HepG2 (cell line): ENCODE measurements around the gene BLOC1S4. TPM values are rescaled to one million over a fixed set of nuclear protein-coding genes. Genes with fewer than 3 reads are reported as not detected.

Experiments used
- BRCA1 ChIP-seq: sonication (generic); formaldehyde crosslinking; IDR thresholded peaks from 2 replicates; pipeline ENCODE4 v1.4.0; 2020; ENCODE audit warnings: missing genetic modification reagents
- JUND ChIP-seq: sonication (generic); formaldehyde crosslinking; IDR thresholded peaks from 2 replicates; pipeline ENCODE4 v1.8.0; 2022; ENCODE audit warnings: mild to moderate bottlenecking, missing genetic modification reagents
- RFX3 ChIP-seq: IDR thresholded peaks from 2 replicates; pipeline ENCODE4 v1.6.1; 2016; ENCODE audit warnings: missing biosample characterization, missing genetic modification reagents
- polyA plus RNA-seq, 8 experiments: library from polyadenylated mRNA; depleted of rRNA in 3 of 8; stranded (reverse) in 7 of 8; unstranded in 1 of 8; fragments of >200 nt; fragmentation: Illumina TruSeq in 4 of 8; extraction: Trizol in 4 of 8; gene quantifications; 2 replicates each; pipeline versions ENCODE4 v1.2.1 to v1.2.3, GENCODE V29; 2011 to 2016; ENCODE audit warnings: low read depth in 4 of 8, missing spikeins in 1 of 8, mixed read lengths in 1 of 8; ENCODE audit not compliant: insufficient read depth in 1 of 8
- total RNA-seq, 5 experiments: library from RNA; depleted of rRNA; stranded (reverse); fragments of >200 nt; fragmentation: Illumina TruSeq; extraction: Trizol; gene quantifications; 2 replicates each; pipeline ENCODE4 v1.2.3, GENCODE V29; 2016; ENCODE audit warnings: low read depth in 1 of 5
- TF ChIP-seq, protein P1 (sequence below): sonication (generic); formaldehyde crosslinking; IDR thresholded peaks from 2 replicates; pipeline ENCODE4 v1.4.0; 2020; ENCODE audit warnings: missing genetic modification reagents
- TF ChIP-seq, protein P2 (sequence below), 2 experiments: fragments of 450-650 bp in 1 of 2; sonication (generic) in 1 of 2; formaldehyde crosslinking; IDR thresholded peaks; 2 replicates each; pipeline versions ENCODE4 v1.5.0 to v1.8.0; 2020 to 2022; ENCODE audit warnings: mild to moderate bottlenecking in 1 of 2, missing genetic modification reagents in 1 of 2
- TF ChIP-seq, protein P3 (sequence below): sonication (generic); formaldehyde crosslinking; IDR thresholded peaks from 2 replicates; pipeline ENCODE4 v1.4.0; 2020; ENCODE audit warnings: missing genetic modification reagents
- TF ChIP-seq, protein P4 (sequence below): sonication (generic); formaldehyde crosslinking; conservative IDR thresholded peaks from 2 replicates; pipeline ENCODE4 v1.4.0; 2020; ENCODE audit warnings: mild to moderate bottlenecking, missing genetic modification reagents, moderate library complexity

Gene BLOC1S4
- total and polyA plus RNA-seq, 2 of the 13 experiments (the other 11 are each of a cell fraction or from before 2014, with no cell fraction given) = 15.5 to 20.9 TPM

DNA sequence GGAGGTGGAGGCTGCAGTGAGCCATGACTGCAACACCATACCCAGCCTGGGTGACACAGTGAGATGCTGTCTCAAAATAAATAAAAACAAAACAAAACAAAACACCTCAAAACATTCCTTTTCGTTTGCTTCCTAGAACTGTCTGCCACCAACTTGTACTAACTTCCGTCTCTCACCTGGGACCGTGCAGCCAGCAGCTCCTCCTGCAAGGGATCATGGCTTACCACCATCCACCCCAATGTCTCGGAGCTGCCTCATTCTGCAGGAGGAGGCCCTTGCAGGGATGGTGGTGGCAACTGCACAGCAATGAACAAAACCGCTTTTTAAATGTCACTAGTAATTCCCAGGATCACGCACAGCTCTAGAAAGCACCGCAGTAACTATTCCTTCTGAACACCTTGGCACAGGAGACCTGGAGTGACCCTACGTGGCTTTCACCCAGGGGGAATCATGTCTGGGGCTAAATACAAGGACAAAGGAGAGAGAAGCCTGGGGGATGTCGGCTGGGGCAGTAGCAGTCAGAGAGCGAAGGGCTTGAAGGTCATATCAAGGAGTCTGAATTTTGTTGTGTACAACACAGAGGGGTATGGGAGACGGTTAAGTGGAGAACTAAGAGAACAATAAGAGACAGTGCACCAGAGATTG lies 49.1 kb downstream of the BLOC1S4 start (continued):
- TF ChIP-seq, protein P1, sequence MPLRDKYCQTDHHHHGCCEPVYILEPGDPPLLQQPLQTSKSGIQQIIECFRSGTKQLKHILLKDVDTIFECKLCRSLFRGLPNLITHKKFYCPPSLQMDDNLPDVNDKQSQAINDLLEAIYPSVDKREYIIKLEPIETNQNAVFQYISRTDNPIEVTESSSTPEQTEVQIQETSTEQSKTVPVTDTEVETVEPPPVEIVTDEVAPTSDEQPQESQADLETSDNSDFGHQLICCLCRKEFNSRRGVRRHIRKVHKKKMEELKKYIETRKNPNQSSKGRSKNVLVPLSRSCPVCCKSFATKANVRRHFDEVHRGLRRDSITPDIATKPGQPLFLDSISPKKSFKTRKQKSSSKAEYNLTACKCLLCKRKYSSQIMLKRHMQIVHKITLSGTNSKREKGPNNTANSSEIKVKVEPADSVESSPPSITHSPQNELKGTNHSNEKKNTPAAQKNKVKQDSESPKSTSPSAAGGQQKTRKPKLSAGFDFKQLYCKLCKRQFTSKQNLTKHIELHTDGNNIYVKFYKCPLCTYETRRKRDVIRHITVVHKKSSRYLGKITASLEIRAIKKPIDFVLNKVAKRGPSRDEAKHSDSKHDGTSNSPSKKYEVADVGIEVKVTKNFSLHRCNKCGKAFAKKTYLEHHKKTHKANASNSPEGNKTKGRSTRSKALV (CRISPR knock-in tag) = no peak
- TF ChIP-seq, protein P2, sequence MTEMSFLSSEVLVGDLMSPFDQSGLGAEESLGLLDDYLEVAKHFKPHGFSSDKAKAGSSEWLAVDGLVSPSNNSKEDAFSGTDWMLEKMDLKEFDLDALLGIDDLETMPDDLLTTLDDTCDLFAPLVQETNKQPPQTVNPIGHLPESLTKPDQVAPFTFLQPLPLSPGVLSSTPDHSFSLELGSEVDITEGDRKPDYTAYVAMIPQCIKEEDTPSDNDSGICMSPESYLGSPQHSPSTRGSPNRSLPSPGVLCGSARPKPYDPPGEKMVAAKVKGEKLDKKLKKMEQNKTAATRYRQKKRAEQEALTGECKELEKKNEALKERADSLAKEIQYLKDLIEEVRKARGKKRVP (CRISPR knock-in tag; IDR thresholded peaks at IDR 0.05) = no peak
- TF ChIP-seq, protein P3, sequence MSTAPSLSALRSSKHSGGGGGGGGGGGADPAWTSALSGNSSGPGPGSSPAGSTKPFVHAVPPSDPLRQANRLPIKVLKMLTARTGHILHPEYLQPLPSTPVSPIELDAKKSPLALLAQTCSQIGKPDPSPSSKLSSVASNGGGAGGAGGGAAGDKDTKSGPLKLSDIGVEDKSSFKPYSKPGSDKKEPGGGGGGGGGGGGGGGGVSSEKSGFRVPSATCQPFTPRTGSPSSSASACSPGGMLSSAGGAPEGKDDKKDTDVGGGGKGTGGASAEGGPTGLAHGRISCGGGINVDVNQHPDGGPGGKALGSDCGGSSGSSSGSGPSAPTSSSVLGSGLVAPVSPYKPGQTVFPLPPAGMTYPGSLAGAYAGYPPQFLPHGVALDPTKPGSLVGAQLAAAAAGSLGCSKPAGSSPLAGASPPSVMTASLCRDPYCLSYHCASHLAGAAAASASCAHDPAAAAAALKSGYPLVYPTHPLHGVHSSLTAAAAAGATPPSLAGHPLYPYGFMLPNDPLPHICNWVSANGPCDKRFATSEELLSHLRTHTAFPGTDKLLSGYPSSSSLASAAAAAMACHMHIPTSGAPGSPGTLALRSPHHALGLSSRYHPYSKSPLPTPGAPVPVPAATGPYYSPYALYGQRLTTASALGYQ (CRISPR knock-in tag) = no peak
- TF ChIP-seq JUND (CRISPR knock-in tag) (no peak), RFX3 (CRISPR knock-in tag) (no peak), BRCA1 (no peak)
- TF ChIP-seq, protein P4, sequence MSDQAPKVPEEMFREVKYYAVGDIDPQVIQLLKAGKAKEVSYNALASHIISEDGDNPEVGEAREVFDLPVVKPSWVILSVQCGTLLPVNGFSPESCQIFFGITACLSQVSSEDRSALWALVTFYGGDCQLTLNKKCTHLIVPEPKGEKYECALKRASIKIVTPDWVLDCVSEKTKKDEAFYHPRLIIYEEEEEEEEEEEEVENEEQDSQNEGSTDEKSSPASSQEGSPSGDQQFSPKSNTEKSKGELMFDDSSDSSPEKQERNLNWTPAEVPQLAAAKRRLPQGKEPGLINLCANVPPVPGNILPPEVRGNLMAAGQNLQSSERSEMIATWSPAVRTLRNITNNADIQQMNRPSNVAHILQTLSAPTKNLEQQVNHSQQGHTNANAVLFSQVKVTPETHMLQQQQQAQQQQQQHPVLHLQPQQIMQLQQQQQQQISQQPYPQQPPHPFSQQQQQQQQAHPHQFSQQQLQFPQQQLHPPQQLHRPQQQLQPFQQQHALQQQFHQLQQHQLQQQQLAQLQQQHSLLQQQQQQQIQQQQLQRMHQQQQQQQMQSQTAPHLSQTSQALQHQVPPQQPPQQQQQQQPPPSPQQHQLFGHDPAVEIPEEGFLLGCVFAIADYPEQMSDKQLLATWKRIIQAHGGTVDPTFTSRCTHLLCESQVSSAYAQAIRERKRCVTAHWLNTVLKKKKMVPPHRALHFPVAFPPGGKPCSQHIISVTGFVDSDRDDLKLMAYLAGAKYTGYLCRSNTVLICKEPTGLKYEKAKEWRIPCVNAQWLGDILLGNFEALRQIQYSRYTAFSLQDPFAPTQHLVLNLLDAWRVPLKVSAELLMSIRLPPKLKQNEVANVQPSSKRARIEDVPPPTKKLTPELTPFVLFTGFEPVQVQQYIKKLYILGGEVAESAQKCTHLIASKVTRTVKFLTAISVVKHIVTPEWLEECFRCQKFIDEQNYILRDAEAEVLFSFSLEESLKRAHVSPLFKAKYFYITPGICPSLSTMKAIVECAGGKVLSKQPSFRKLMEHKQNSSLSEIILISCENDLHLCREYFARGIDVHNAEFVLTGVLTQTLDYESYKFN (CRISPR knock-in tag) = no peak
